ENCODE measurements around the gene FOXP4. TPM values are rescaled to one million over a fixed set of nuclear protein-coding genes. Genes with fewer than 3 reads are reported as not detected.

Gene FOXP4
- total and polyA plus RNA-seq, 2 donors from 2014 or later = 14.0 to 33.2 TPM

DNA sequence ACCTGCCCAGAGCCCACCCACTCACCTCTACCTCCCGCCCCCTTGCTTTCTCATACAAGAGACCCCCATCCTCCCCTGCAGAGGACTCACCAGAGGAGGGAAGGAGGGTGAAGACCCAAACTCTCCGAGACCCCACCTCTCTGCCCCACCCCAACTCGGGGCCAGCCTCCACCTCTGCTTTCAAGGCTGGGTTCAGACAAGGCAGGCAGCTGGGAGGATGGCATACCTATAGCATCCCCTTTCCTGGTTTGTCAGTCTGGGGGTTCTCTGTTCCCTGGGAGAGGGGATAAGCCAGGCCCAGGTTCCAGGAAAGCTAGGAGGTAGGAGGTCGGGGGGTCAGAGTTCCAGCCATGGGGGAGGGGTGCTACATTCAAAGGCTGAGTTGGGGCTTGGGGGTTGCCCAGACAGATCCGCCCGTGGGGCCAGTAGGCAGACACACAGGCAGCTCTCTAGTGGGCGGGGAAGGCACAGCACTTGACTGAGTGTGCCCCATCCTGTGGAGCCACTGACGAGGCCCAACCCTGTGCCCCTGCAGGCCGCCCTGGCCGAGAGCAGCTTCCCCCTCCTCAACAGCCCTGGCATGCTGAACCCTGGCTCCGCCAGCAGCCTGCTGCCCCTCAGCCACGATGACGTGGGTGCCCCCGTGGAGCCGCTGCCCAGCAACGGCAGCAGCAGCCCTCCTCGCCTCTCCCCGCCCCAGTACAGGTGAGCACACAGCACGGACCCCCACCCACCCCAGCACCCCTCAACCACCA, 51.2 kb downstream of the FOXP4 start:
- H3K36me3 ChIP-seq (ENCODE audit: control insufficient read depth in 2 of 3, insufficient read depth in 3 of 3, low read length in 3 of 3) = peaks cover 2 to 19% (median 8%) of the 10 kb centered on the region in 3 donors

DNA sequence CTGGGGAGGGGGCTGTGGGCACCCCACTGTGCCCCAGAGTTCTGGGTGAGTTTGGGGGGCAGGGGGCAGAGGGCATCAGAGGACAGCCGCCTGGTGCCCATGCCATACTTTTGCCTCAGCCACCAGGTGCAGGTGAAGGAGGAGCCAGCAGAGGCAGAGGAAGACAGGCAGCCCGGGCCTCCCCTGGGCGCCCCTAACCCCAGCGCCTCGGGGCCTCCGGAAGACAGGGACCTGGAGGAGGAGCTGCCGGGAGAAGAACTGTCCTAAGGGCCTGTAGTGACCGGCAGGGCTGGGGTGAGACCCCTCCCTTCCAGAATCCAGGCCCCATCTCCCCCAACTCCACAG, 52.5 kb downstream of the FOXP4 start:
- Histone ChIP-seq H3K4me3 (ENCODE audit: low read length in 3 of 3) (no peak overlapping the region), H3K27me3 (ENCODE audit: control insufficient read depth, insufficient read depth, low read length) (no peaks in the 10 kb centered on the region), H3K9me3 (ENCODE audit: control insufficient read depth in 2 of 3, insufficient read depth in 1 of 3, low read length in 3 of 3) (no peaks in the 10 kb centered on the region), H3K27ac (ENCODE audit: low read depth in 2 of 2, low read length in 2 of 2) (no peak overlapping the region), H3K9ac (ENCODE audit: low read length in 3 of 3) (no peak overlapping the region), H3K4me1 (ENCODE audit: control insufficient read depth in 2 of 3, insufficient read depth in 2 of 3, low read depth in 1 of 3, low read length in 3 of 3) (no peaks in the 10 kb centered on the region), H3K36me3 (ENCODE audit: control insufficient read depth in 2 of 3, insufficient read depth in 3 of 3, low read length in 3 of 3) (peaks cover 0 to 14% (median 8%) of the 10 kb centered on the region in 3 donors)
- intact Hi-C loops (cut with DNase I) = loop anchor here (10.0 kb wide), 1 partner anchor 134 kb away; no protein-coding TSS in a partner anchor
- DNase-seq (no peak), FAIRE-seq (no peak)
- TF ChIP-seq, protein P1, sequence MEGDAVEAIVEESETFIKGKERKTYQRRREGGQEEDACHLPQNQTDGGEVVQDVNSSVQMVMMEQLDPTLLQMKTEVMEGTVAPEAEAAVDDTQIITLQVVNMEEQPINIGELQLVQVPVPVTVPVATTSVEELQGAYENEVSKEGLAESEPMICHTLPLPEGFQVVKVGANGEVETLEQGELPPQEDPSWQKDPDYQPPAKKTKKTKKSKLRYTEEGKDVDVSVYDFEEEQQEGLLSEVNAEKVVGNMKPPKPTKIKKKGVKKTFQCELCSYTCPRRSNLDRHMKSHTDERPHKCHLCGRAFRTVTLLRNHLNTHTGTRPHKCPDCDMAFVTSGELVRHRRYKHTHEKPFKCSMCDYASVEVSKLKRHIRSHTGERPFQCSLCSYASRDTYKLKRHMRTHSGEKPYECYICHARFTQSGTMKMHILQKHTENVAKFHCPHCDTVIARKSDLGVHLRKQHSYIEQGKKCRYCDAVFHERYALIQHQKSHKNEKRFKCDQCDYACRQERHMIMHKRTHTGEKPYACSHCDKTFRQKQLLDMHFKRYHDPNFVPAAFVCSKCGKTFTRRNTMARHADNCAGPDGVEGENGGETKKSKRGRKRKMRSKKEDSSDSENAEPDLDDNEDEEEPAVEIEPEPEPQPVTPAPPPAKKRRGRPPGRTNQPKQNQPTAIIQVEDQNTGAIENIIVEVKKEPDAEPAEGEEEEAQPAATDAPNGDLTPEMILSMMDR (IDR thresholded peaks at IDR 0.05; ENCODE audit: borderline replicate concordance, extremely low read depth, insufficient read depth) = no peak

More for the DNA sequence above, 51.2 kb downstream of the FOXP4 start:
- Histone ChIP-seq H3K27me3 (ENCODE audit: control insufficient read depth, insufficient read depth, low read length) (no peaks in the 10 kb centered on the region), H3K4me1 (ENCODE audit: control insufficient read depth in 2 of 3, insufficient read depth in 2 of 3, low read depth in 1 of 3, low read length in 3 of 3) (no peaks in the 10 kb centered on the region), H3K4me3 (ENCODE audit: low read length in 3 of 3) (no peak overlapping the region), H3K9me3 (ENCODE audit: control insufficient read depth in 2 of 3, insufficient read depth in 1 of 3, low read length in 3 of 3) (no peaks in the 10 kb centered on the region), H3K27ac (ENCODE audit: low read depth in 2 of 2, low read length in 2 of 2) (no peak overlapping the region), H3K9ac (ENCODE audit: low read length in 3 of 3) (no peak overlapping the region)
- intact Hi-C loops (cut with DNase I) = loop anchor here (10.0 kb wide), 1 partner anchor 133 kb away; no protein-coding TSS in a partner anchor
- DNase-seq = peak in 1 of 5 donors; percentile 72
- no peak for FAIRE-seq
- TF ChIP-seq, protein P1 (IDR thresholded peaks at IDR 0.05; ENCODE audit: borderline replicate concordance, extremely low read depth, insufficient read depth) = no peak

DNA sequence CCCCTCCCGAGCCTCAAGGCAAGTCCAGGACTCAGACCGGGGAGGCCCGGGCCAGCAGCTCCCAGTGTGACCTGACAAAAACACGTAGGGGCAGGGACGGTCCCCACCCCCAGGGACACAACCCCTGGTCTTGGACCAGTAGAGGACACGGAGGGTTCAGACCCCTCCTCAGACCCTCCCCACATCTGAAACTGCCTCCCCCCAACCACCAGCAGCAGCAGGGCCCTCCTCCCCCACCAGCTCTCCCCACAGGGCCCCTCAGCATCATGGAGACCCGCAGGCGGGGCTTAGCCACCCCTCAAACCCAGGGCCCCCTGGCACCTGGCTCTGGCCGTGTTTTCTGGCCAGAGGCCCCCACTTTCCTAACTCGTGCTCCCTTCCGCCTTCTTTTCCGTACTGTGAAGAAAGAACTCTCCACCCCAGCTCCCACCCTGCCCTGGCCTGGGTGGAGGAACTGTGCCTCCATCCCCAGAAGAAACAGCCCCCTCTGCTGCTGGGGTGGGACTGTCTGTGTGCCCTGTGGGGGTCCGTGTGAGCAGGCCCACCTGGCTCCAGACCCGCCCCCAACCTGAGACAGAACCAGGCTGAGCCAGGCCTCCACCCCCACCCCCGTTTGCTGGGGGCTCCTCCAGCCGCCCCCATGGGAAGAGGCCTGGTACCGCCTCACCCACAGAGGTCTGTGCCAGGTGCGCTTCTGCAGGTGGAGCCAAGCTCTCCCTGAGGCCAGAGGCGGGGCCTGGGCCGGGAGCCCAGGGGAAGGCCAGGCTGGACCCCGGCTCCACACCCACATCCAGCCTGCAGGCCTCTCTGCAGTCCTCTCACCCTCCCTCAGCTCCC, 53.1 kb downstream of the FOXP4 start:
- intact Hi-C loops (cut with DNase I) = loop anchor here (10.0 kb wide), 1 partner anchor 134 kb away; no protein-coding TSS in a partner anchor
- no peak for FAIRE-seq
- Histone ChIP-seq H3K4me3 (ENCODE audit: low read length in 3 of 3) (no peak overlapping the region), H3K9me3 (ENCODE audit: control insufficient read depth in 2 of 3, insufficient read depth in 1 of 3, low read length in 3 of 3) (no peaks in the 10 kb centered on the region), H3K27ac (ENCODE audit: low read depth in 2 of 2, low read length in 2 of 2) (no peak overlapping the region), H3K36me3 (ENCODE audit: control insufficient read depth in 2 of 3, insufficient read depth in 3 of 3, low read length in 3 of 3) (peaks cover 0 to 14% (median 8%) of the 10 kb centered on the region in 3 donors), H3K4me1 (ENCODE audit: control insufficient read depth in 2 of 3, insufficient read depth in 2 of 3, low read depth in 1 of 3, low read length in 3 of 3) (no peaks in the 10 kb centered on the region), H3K27me3 (ENCODE audit: control insufficient read depth, insufficient read depth, low read length) (no peaks in the 10 kb centered on the region), H3K9ac (ENCODE audit: low read length in 3 of 3) (no peak overlapping the region)
- TF ChIP-seq, protein P1 (IDR thresholded peaks at IDR 0.05; ENCODE audit: borderline replicate concordance, extremely low read depth, insufficient read depth) = no peak
- DNase-seq = peak in 1 of 5 donors; percentile 48

Data from kidney (tissue), 14 donors.